Fibroblast of villous mesenchyme (primary cell): ENCODE data around the gene MT1H. TPM values are rescaled to one million over a fixed set of nuclear protein-coding genes. Genes with fewer than 3 reads are reported as not detected.
"Not testable (repeated sequence)": the region's sequence is repeated elsewhere in the genome, so short reads cannot be mapped to it uniquely, and the experiment has no call there.

Source experiments
- DNase-seq: peaks from one replicate; pipeline ENCODE4 v3.0.0-alpha.2; 2010; ENCODE audit warnings: low read depth
- H3K4me3 ChIP-seq: 2 replicates; pipeline ENCODE4 v1.5.1; 2011; ENCODE audit warnings: low read depth, mild to moderate bottlenecking, low read length
- total RNA-seq: library from RNA; depleted of rRNA; stranded (reverse); fragments of >200 nt; gene quantifications from 2 replicates; pipeline ENCODE4 v1.2.3, GENCODE V29; 2012
- TF ChIP-seq, protein P1 (sequence below): IDR thresholded peaks from 2 replicates; pipeline ENCODE4 v1.5.1; 2012; ENCODE audit warnings: low read depth, mild to moderate bottlenecking, low read length; ENCODE audit not compliant: insufficient read depth

The MT1H gene
- total RNA-seq, 1 donor = not detected

GRCh38 chr16:56713794-56714193, 44.2 kb downstream of the MT1H start:
- DNase-seq = no peak
- no peak overlapping the region for H3K4me3 ChIP-seq
- TF ChIP-seq, protein P1, sequence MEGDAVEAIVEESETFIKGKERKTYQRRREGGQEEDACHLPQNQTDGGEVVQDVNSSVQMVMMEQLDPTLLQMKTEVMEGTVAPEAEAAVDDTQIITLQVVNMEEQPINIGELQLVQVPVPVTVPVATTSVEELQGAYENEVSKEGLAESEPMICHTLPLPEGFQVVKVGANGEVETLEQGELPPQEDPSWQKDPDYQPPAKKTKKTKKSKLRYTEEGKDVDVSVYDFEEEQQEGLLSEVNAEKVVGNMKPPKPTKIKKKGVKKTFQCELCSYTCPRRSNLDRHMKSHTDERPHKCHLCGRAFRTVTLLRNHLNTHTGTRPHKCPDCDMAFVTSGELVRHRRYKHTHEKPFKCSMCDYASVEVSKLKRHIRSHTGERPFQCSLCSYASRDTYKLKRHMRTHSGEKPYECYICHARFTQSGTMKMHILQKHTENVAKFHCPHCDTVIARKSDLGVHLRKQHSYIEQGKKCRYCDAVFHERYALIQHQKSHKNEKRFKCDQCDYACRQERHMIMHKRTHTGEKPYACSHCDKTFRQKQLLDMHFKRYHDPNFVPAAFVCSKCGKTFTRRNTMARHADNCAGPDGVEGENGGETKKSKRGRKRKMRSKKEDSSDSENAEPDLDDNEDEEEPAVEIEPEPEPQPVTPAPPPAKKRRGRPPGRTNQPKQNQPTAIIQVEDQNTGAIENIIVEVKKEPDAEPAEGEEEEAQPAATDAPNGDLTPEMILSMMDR = no peak

GRCh38 chr16:56715126-56715525, 45.5 kb downstream of the MT1H start:
- TF ChIP-seq, protein P1 = no peak
- no peak for DNase-seq

GRCh38 chr16:56716761-56717160, 47.1 kb downstream of the MT1H start:
- no peak overlapping the region for H3K4me3 ChIP-seq
- TF ChIP-seq, protein P1 = no peak
- no peak for DNase-seq

More at GRCh38 chr16:56715126-56715525, 45.5 kb downstream of the MT1H start:
- no peak overlapping the region for H3K4me3 ChIP-seq

DNA sequence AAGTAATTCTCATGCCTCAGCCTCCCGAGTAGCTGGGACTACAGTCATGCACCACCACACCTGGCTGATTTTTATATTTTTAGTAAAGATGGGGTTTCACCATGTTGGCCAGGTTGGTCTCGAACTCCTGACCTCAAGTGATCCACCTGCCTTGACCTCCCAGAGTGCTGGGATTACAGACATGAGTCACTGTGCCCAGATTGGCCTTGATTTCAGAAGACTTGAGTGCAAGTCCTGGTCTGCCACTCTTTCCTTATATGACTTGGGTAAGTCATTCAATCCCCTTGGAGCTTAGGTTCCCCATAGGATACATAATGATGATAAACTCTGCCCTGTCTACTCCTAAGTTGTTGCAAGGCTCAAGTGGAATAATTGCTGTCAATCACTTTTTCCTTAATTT, 47.9 kb downstream of the MT1H start:
- DNase-seq, H3K4me3 ChIP-seq: not testable (repeated sequence)

Other genes with a start within 250 kb of the MT1H start
- 244 and 302 TPM in 2 replicates for gene AMFR, start 244.3 kb upstream of the MT1H start, total RNA-seq
- 59.9 and 83.8 TPM in 2 replicates for gene NUDT21, start 218.5 kb upstream of the MT1H start, total RNA-seq
- gene OGFOD1, start 218.3 kb upstream of the MT1H start, total RNA-seq = 65.6 and 74.7 TPM in 2 replicates
- gene BBS2, start 149.8 kb upstream of the MT1H start, total RNA-seq = 48.3 and 60.5 TPM in 2 replicates
- gene MT4, start 104.7 kb upstream of the MT1H start, total RNA-seq = not detected in 2 replicates
- gene MT3, start 80.3 kb upstream of the MT1H start, total RNA-seq = not detected in 2 replicates
- 21.2 and 76.0 TPM in 2 replicates for gene MT2A, start 61.2 kb upstream of the MT1H start, total RNA-seq
- 21.6 and 108 TPM in 2 replicates for gene MT1E, start 44.0 kb upstream of the MT1H start, total RNA-seq
- 1.3 TPM in 1 of 2 replicates, not detected in the other for gene MT1M, start 37.2 kb upstream of the MT1H start, total RNA-seq
- gene MT1A, start 31.1 kb upstream of the MT1H start, total RNA-seq = 1.3 and 1.9 TPM in 2 replicates
- not detected in 2 replicates for gene MT1B, start 17.9 kb upstream of the MT1H start, total RNA-seq
- not detected in 2 replicates for gene MT1F, start 11.9 kb upstream of the MT1H start, total RNA-seq
- not detected in 2 replicates for gene MT1G, start 1.7 kb upstream of the MT1H start, total RNA-seq
- gene MT1X, start 12.7 kb downstream of the MT1H start, total RNA-seq = 24.2 and 40.3 TPM in 2 replicates
- 54.1 and 60.9 TPM in 2 replicates for gene NUP93, start 60.3 kb downstream of the MT1H start, total RNA-seq
- gene SLC12A3, start 195.4 kb downstream of the MT1H start, total RNA-seq = not detected in 2 replicates